ENCODE data around the gene HELT. TPM values are rescaled to one million over a fixed set of nuclear protein-coding genes. Genes with fewer than 3 reads are reported as not detected.
"Not testable (repeated sequence)": the region's sequence is repeated elsewhere in the genome, so short reads cannot be mapped to it uniquely, and the experiment has no call there.

The HELT gene
- total RNA-seq, 4 donors from 2014 or later, result not detected

DNA sequence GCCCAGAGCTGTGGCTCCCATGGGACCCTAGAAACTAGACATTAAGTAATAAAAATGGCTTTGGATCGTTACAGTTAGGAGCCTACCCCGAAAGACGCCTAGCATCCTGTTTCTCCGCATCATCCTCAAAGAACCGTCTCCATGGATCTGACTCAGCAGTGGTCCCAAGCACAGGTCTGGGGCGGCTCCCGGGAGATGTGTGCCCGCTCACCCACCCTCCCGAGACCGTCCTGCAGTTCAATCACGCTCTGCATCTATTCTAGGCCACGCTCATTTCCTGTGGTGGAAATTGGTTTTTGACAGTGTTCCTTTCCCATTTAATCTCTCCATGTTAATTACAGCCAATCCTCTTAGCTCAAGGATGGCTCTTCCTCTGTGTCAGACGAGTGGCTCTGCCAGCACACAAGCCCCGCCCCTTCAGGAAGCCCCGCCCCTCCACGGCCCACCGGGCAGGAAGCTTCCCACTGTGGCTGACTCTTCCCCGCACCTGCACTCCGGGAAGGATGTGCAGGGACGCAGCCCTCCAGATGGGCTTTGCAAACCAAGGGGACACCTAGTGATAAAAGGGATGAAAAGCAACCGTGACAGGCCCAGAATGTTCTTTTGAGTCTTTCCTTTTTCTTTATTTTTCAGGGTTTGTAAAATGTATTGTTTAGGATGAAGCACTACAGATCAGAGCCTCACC lies 34.5 kb upstream of the HELT start:
- no peak overlapping the region for H3K4me3 ChIP-seq
- peaks cover 0 to 6% (median 3%) of the 10 kb centered on the region in 4 donors for H3K4me1 ChIP-seq
- no peak overlapping the region for H3K27ac ChIP-seq
- WGBS, 2 donors (ENCODE audit: low coverage in 1 of 2), result 10 to 38% methylated on average over 8 to 21 of the region's 21 CpGs
- in situ Hi-C loops (cut with MboI; ENCODE audit: low pct_ligation_motif_present in 1 of 4, low pct_unique_long_range_greater_than_20kb in 1 of 4, low sequenced_read_pairs in 3 of 4) (loop anchor here in 1 of 4 donors (25.0 kb wide), 1 partner anchor 247 kb away; the partner anchor contains the start of gene CENPU), intact Hi-C loops (cut with DNase I; ENCODE audit: low total_unique reads) (loop anchor here (5.0 kb wide), 1 partner anchor 237 kb away; no protein-coding TSS in a partner anchor)
- H3K27me3 ChIP-seq, result peaks cover 8% of the 10 kb centered on the region
- no peak for TF ChIP-seq EP300 (IDR thresholded peaks at IDR 0.05; ENCODE audit: low read depth)
- peak; percentile 33 to 51 (median 34) for TF ChIP-seq CTCF (IDR thresholded peaks at IDR 0.05)
- DNase-seq, result peak; percentile 71
- no peaks in the 10 kb centered on the region for H3K36me3 ChIP-seq
- no peaks in the 10 kb centered on the region for H3K9me3 ChIP-seq

- WGBS, 2 donors (ENCODE audit: low coverage in 1 of 2), result 82 to 97% methylated on average over 4 to 13 of the region's 13 CpGs
- intact Hi-C loops (cut with DNase I; ENCODE audit: low total_unique reads), result no loop called here
These were observed 30.7 kb upstream of the HELT start for GRCh38 chr4:184987493-184988031.

DNA sequence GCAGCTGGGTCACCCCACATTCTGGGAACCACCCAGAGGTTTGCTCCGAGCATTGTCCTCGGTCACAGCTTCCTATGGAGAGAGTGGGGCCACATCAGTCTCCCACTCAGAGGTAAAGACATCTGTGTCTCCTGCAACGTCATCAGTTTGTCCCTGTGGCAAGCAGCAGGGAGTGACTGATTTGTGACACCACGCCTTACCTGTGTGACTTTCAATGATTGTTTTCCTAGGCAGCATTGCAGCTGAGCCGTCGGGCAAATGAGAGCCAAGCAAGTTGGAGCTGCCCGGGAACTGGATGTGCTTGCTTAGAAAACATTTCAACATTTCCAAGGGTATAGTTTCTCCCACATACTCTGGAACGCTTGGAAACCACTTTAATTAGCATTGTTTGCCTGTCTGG lies 29.7 kb upstream of the HELT start:
- H3K9me3 ChIP-seq, result no peaks in the 10 kb centered on the region
- in situ Hi-C loops (cut with MboI; ENCODE audit: low pct_ligation_motif_present in 1 of 4, low pct_unique_long_range_greater_than_20kb in 1 of 4, low sequenced_read_pairs in 3 of 4) (loop anchor here in 1 of 4 donors (25.0 kb wide), 1 partner anchor 251 kb away; the partner anchor contains the start of gene CENPU), intact Hi-C loops (cut with DNase I; ENCODE audit: low total_unique reads) (no loop called here)
- no peak for DNase-seq
- H3K27me3 ChIP-seq, result peaks cover 15% of the 10 kb centered on the region
- H3K36me3 ChIP-seq, result no peaks in the 10 kb centered on the region
- peaks cover 0 to 4% (median 2%) of the 10 kb centered on the region in 4 donors for H3K4me1 ChIP-seq
- no peak for TF ChIP-seq EP300 (IDR thresholded peaks at IDR 0.05; ENCODE audit: low read depth)
- no peak for TF ChIP-seq CTCF (IDR thresholded peaks at IDR 0.05)
- no peak for TF ChIP-seq POLR2AphosphoS5 (IDR thresholded peaks at IDR 0.05)
- TF ChIP-seq POLR2A (IDR thresholded peaks at IDR 0.05), result no peak
- no peak overlapping the region for H3K27ac ChIP-seq
- 72% methylated on average over 8 of the region's 8 CpGs; no CpG with 5 or more reads in 1 of the 2 donors for WGBS, 2 donors (ENCODE audit: low coverage in 1 of 2)
- H3K4me3 ChIP-seq, result no peak overlapping the region

More at GRCh38 chr4:184987493-184988031, 30.7 kb upstream of the HELT start:
- H3K4me3 ChIP-seq, result no peak overlapping the region
- no peak for DNase-seq
- H3K36me3 ChIP-seq, result no peaks in the 10 kb centered on the region
- H3K27ac ChIP-seq, result no peak overlapping the region
- TF ChIP-seq POLR2AphosphoS5 (IDR thresholded peaks at IDR 0.05) (no peak), POLR2A (IDR thresholded peaks at IDR 0.05) (no peak), EP300 (IDR thresholded peaks at IDR 0.05; ENCODE audit: low read depth) (no peak), CTCF (IDR thresholded peaks at IDR 0.05) (no peak)
- in situ Hi-C loops (cut with MboI; ENCODE audit: low pct_ligation_motif_present in 1 of 4, low pct_unique_long_range_greater_than_20kb in 1 of 4, low sequenced_read_pairs in 3 of 4), result loop anchor here in 1 of 4 donors (25.0 kb wide), 1 partner anchor 250 kb away; the partner anchor contains the start of gene CENPU
- H3K27me3 ChIP-seq, result peaks cover 10% of the 10 kb centered on the region
- H3K9me3 ChIP-seq, result no peaks in the 10 kb centered on the region
- H3K4me1 ChIP-seq, result peaks cover 0 to 6% (median 3%) of the 10 kb centered on the region in 4 donors

- H3K4me1 ChIP-seq; H3K9me3 ChIP-seq; H3K4me3 ChIP-seq; DNase-seq; H3K27ac ChIP-seq; H3K36me3 ChIP-seq; intact Hi-C loops (cut with DNase I; ENCODE audit: low total_unique reads): not testable (repeated sequence)
- 69 to 73% methylated on average over 7 to 15 of the region's 15 CpGs for WGBS, 2 donors (ENCODE audit: low coverage in 1 of 2)
- in situ Hi-C loops (cut with MboI; ENCODE audit: low pct_ligation_motif_present in 1 of 4, low pct_unique_long_range_greater_than_20kb in 1 of 4, low sequenced_read_pairs in 3 of 4), result loop anchor here in 1 of 4 donors (25.0 kb wide), 1 partner anchor 252 kb away; the partner anchor contains the start of gene CENPU
- peaks cover 15% of the 10 kb centered on the region for H3K27me3 ChIP-seq
These were observed 29.0 kb upstream of the HELT start for GRCh38 chr4:184989283-184989682.

- intact Hi-C loops (cut with DNase I; ENCODE audit: low total_unique reads); H3K4me3 ChIP-seq; DNase-seq; H3K27ac ChIP-seq; H3K4me1 ChIP-seq; H3K9me3 ChIP-seq; H3K36me3 ChIP-seq: not testable (repeated sequence)
- in situ Hi-C loops (cut with MboI; ENCODE audit: low pct_ligation_motif_present in 1 of 4, low pct_unique_long_range_greater_than_20kb in 1 of 4, low sequenced_read_pairs in 3 of 4), result loop anchor here in 1 of 4 donors (25.0 kb wide), 1 partner anchor 253 kb away; the partner anchor contains the start of gene CENPU
- H3K27me3 ChIP-seq, result peaks cover 15% of the 10 kb centered on the region
- 93% methylated on average over 34 of the region's 34 CpGs; no CpG with 5 or more reads in 1 of the 2 donors for WGBS, 2 donors (ENCODE audit: low coverage in 1 of 2)
These were observed 28.2 kb upstream of the HELT start for GRCh38 chr4:184990131-184990530.
